LHCN-M2 (cell line): ENCODE measurements around the gene YAP1. TPM values are rescaled to one million over a fixed set of nuclear protein-coding genes. Genes with fewer than 3 reads are reported as not detected.
"Not testable (repeated sequence)": the region's sequence is repeated elsewhere in the genome, so short reads cannot be mapped to it uniquely, and the experiment has no call there.

Experiments used
- DNase-seq: peaks from one replicate; pipeline ENCODE4 v3.0.0-alpha.2; 2012; ENCODE audit warnings: low read depth
- total RNA-seq: library from RNA; depleted of rRNA; stranded (reverse); fragments of >200 nt; gene quantifications from 2 replicates; pipeline ENCODE4 v1.2.3, GENCODE V29; 2014

YAP1 gene
- total RNA-seq, 1 experiment from 2014 or later: 118 TPM

GRCh38 chr11:102238391-102238821 is 128.2 kb downstream of the YAP1 start:
- no peak for DNase-seq

DNA sequence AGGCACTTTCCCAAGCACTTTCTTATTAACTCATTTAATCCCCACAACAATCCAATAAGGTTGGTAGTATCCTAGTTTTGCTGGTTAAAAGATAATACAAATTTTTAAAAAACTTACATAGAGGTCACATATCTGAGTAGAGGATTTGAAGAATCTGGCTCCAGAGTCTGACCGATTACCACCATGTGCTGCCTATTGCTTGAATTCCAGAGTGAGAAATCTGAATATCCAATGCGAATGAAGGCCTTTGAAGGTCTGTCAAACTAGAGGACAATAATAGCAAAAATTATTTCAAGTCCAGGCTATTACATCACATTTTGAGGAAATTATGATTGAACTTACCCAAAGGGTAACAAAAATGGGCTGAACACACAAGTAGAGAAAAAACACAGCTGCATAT is 129.2 kb downstream of the YAP1 start:
- no peak for DNase-seq

GRCh38 chr11:102239911-102240310 is 129.7 kb downstream of the YAP1 start:
- DNase-seq: no peak

DNA sequence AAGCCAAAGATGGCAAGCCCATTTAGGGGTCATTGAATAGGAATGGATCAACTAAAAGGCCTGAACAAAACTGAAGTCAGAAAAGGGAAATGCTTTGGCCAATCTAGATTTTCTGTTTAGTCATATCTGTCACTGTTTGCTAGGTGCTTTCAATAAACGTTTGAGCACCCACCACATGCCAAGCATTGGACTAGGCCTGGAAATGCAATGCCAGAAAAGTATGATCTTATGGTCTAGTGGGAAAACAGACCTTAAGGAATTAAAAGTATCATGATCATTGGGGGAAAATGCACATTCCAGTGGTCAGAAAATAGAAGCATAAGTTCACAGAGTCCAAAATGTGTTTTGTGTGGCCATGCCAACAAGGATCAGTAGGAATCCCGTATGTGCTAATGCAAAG is 130.3 kb downstream of the YAP1 start:
- peak; percentile 72 for DNase-seq

DNA sequence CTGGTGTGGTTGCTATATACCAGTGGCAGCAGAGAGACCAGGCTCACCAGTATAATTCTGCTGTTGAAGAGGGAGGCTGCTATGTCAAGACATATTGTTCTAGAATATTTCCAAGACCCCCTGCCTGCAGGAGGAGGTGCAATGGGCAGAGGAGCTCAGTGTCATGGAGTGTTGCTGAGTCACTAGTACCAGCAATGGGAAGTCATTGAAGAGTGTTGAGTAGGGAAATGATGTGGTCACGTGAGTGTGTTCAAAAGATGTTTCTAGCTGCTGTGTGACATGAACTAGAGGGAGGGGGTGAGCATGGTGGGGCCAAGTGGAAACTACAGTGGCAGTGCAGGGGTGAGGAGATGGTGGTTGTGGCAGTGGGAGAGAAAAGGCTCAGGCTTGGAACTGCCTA is 130.8 kb downstream of the YAP1 start:
- peak; percentile 58 for DNase-seq

DNA sequence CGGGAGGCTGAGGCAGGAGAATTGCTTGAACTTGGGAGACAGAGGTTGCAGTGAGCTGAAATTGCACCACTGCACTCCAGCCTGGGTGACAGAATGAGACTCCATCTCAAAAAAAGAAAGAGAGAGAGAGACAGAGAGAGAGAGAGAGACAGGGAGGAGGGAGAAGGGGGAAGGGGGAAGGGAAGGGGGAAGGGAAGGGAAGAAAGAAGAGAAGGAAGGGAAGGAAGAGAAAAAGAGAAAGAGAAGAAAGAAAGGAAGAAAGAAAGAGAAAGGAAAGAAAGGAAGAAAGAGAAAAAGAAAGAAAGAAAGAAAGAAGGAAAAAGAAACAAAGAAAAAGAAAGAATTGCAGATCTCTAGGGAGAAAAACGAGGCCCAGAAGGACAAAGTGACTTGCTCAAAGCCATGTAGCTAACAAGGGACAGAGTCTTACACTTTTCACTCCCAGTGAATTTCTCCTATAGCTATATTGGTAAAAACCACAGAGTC is 133.2 kb downstream of the YAP1 start:
- no peak for DNase-seq

- DNase-seq: peak; percentile 92
Measured at GRCh38 chr11:102244681-102245409, 134.6 kb downstream of the YAP1 start.

DNA sequence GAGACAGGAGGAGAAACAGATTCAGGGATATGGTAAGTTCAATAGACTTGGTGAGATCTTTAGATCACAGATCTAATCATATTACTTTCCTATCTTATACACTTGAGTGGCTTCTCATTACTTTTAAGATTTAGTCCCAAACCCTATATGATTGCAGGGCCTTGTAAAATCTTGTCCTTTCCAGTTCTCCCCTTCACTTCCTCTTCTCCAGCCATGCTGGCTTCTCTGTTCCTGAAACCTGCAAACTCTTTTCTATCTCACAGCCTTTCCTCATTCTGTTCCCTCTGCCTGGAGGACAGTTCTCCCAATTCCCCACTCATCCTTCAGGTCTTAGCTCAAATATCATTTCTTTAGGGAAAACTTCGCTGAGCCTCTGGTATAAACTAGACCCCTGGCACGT is 141.2 kb downstream of the YAP1 start:
- DNase-seq: no peak

DNA sequence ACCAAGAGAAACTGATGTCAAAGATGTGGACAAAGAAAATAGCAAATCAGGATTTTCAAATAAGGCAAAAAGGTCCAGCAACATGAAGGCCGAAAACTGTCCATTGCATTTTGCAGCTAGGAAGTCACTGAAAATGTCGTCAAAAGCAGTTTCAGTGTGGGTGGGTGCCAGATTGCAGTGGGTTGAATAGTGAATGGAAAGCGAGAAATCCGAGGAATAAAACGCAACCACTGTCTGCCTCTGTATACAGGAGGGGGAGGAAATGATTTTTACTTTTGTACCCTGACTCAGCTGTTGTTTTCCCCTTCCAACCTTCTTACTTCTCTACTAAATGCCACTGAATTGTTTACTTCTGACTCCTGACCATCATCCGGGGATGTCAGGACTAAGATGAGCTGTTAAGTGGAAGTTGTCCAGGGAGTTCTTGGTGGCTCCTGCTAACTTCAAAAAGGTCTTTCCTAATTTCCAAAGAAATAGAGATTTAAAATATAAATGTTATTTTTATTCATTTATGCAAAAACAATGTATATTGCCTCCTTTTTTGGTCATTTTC is 142.2 kb downstream of the YAP1 start:
- DNase-seq: peak; percentile 64

GRCh38 chr11:102253020-102253715 is 142.9 kb downstream of the YAP1 start:
- DNase-seq: no peak

DNA sequence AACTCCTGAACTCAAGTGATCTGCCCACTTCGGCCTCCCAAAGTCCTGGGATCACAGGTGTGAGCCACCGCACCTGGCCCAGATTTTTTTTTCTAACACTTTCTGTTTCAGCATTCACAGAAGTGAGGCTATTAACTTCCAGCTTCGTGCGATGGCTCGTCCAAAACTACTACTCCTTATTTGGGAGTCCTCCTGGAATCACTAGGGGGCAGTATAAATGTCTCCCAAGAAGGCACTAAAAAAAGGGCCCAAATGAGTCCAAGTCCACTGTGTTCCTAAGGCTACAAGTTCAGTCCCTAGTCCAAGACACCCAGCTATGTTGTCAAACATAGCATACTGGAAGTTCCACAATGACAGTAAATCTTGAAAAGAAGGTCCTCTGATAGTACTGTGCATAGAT is 143.8 kb downstream of the YAP1 start:
- DNase-seq: peak; percentile 43

DNA sequence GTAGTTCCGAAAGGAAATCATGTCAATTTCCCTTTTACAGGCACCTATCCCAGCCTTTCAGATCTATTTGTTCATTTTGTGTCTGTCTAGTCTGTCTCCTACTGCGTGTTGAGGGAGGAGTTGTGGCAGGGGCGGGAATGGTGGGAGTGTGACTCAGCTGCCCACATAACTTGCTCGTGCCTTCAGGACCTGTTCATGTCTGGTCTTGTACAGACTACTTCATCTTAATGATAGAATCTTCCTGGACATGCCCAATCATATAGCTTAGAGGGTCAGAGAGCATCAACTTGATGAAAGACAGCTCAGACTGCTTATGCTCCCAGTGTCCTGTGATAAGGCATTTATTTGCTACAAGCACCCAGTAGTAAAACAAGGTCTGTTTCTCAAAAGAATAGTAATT is 146.0 kb downstream of the YAP1 start:
- peak; percentile 80 for DNase-seq

DNA sequence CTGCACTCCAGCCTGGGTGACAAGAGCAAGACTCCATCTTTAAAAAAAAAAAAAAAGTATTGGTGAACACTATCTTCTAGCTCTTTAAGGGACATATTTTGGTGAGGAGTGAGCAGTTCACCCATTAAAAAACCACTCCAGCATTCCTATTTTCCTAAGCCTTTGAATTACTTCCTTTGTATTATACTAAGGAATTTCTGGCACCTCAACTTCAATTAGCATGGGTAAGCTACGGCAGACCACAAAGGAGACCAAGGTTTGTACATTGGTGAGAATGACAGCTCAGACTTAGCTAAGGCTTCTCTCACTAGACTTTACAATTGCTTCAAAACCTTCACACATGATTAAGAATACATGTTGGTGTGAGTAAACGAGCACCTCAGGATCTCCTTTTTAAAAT is 150.0 kb downstream of the YAP1 start:
- DNase-seq: no peak

- DNase-seq: no peak
Measured at GRCh38 chr11:102263379-102264003, 153.2 kb downstream of the YAP1 start.

- not testable (repeated sequence) for DNase-seq
Measured at GRCh38 chr11:102264704-102265103, 154.5 kb downstream of the YAP1 start.

GRCh38 chr11:102266099-102266498 is 155.9 kb downstream of the YAP1 start:
- DNase-seq: no peak

DNA sequence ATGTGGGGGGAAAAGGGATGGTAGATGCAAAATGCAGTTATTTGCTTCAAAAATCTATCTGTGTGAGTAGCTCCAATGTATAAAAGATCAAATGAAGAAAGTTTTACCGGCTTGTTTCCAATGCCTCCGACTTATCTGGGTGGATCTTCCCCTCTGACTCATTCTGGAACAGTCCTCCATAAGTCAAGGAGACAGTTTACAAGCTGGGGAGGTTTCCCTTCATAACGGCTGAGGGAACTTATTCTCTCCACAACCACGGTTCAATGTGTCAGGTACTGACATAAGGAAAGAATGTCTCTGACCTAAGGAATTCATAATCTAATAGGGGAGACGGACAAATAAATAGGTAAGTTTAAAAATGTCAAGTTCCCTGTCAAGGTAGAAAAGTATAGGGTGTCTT is 157.4 kb downstream of the YAP1 start:
- peak; percentile 48 for DNase-seq

DNA sequence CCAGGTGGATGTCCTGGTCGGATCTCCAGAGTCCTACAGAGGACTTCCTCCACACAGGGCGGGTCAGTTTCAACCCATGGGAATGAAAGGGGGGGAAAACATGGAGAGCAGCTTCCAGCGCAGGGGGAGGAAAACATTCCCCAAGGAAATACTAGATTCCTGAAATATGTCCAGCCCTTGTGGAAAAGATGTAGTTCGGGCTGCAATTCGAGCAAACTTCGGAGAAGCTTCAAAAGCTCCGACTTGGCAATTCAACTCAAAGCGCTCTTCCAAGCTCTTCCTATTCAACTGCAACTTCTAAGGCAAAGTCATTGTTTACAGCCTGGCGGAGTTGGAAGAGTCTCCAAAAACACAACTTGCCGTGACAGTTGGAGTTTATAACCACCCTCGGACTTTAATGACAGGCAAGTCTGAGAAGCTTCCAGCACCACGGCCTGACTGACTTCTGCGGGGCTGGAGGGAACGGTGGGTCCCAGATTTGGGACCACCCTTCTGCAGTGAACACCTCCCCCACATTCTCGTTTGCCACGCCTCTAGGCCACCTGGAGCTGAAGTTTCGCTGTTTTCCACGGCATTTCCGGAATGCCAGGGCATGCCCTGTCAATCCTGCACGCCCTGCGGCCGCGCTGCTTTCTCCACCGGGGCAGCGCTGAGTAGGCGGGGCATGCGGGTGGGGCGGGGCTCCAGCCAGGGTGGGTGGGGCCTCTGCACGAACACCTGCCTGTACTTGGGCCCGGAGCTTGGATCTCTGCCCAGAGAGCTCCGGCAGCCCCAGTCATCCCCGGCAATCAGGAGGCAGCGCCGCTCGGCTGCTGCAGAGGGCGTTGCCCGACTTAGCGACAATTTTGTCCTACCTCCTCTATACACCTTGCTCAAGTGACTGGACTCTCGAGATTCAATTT is 158.1 kb downstream of the YAP1 start:
- peak; percentile 73 for DNase-seq

- DNase-seq: no peak
Measured at GRCh38 chr11:102268985-102269470, 158.8 kb downstream of the YAP1 start.

DNA sequence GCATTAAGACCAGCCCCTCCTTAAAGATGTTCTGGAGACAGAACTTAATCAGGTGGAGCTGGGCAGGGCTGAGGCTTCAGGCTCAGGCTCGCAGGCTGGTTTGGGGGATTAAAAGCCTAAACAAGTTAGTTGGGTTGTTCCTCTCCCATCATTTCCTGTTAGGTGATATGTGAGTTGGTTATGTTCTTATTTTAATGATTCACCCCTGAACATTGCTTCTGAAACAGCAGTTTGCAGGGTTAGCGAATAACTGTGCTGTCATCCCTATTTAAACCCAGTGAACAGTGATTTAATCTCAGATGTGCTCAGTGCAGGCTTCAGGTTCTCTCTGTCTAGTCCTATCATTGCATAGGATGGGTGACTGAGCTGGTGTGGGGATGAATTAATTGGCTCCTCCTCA is 159.7 kb downstream of the YAP1 start:
- peak; percentile 69 for DNase-seq
